DOHH2 (cell line): ENCODE measurements around the gene VWA7.
"Not testable (repeated sequence)": the region's sequence is repeated elsewhere in the genome, so short reads cannot be mapped to it uniquely, and the experiment has no call there.

Experiments used
- CTCF ChIP-seq: fragments of 200-600 bp; sonication (generic); IDR thresholded peaks from one replicate; pipeline ENCODE4 v1.5.1; 2014; ENCODE audit warnings: antibody characterized with exemption, mild to moderate bottlenecking, low read depth, low read length; ENCODE audit not compliant: poor library complexity, severe bottlenecking
- EZH2phosphoT487 ChIP-seq: fragments of 200-600 bp; sonication (generic); IDR thresholded peaks from 2 replicates; pipeline ENCODE4 v1.6.1; 2017; ENCODE audit warnings: borderline replicate concordance, mild to moderate bottlenecking, antibody characterized with exemption, low read length, moderate library complexity, mixed read lengths

GRCh38 chr6:31817929-31818511 lies 40.9 kb upstream of the VWA7 start:
- TF ChIP-seq EZH2phosphoT487, CTCF: not testable (repeated sequence)
